GM10266 (cell line): ENCODE data around the gene ZBTB37.
"Not testable (repeated sequence)": the region's sequence is repeated elsewhere in the genome, so short reads cannot be mapped to it uniquely, and the experiment has no call there.

Source experiments
- DNase-seq: peaks from one replicate; pipeline ENCODE4 v3.0.0; 2012; ENCODE audit errors: extremely low spot score
- TF ChIP-seq, protein P1 (sequence below): IDR thresholded peaks from 2 replicates; pipeline ENCODE4 v1.5.1; 2012; ENCODE audit warnings: mild to moderate bottlenecking, low read depth; ENCODE audit not compliant: control insufficient read depth, insufficient read depth; ENCODE audit errors: missing control alignments

The ZBTB37 gene

DNA sequence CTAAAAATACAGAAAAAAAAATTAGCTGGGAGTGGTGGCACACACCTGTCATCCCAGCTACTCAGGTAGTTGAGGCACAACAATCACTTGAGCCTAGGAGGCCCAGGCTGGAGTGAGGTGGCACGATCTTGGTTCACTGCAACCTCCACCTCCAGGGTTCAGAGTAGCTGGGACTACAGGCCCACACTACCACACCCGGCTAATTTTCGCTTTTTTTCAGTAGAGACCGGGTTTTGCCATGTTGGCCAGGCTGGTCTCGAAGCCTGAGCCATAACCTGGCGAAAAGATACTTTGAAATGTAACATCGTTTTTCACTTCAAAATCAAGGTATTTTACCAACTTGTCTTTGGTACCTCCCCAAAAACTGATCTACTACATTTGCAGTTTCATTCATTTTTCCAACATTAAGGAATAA is 6.4 kb upstream of the ZBTB37 start:
- no peak for DNase-seq
- TF ChIP-seq, protein P1, sequence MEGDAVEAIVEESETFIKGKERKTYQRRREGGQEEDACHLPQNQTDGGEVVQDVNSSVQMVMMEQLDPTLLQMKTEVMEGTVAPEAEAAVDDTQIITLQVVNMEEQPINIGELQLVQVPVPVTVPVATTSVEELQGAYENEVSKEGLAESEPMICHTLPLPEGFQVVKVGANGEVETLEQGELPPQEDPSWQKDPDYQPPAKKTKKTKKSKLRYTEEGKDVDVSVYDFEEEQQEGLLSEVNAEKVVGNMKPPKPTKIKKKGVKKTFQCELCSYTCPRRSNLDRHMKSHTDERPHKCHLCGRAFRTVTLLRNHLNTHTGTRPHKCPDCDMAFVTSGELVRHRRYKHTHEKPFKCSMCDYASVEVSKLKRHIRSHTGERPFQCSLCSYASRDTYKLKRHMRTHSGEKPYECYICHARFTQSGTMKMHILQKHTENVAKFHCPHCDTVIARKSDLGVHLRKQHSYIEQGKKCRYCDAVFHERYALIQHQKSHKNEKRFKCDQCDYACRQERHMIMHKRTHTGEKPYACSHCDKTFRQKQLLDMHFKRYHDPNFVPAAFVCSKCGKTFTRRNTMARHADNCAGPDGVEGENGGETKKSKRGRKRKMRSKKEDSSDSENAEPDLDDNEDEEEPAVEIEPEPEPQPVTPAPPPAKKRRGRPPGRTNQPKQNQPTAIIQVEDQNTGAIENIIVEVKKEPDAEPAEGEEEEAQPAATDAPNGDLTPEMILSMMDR, result no peak

DNA sequence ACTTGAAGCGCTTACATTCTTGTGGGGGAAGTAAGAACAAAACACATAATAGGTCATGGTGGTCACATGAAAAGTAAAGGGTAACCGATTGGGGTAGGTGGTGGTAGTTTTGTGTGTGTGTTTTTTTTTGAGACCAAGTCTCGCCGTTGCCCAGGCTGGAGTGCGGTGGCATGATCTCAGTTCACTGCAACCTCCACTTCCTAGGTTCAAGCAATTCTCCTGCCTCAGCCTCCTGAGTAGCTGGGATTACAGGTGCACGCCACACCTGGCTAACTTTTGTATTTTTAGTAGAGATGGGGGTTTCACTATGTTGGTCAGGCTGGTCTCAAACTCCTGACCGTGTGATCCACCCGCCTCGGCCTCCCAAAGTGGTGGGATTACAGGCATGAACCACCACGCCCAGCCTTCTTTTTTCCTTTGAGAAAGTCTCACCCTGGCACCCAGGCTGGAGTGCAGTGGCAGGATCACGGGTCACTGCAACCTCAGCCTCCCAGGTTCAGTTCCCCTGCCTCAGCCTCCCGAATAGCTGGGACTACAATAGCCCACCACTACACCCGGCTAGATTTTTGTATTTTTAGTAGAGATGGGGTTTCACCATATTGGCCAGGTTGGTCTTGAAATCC is 5.9 kb upstream of the ZBTB37 start:
- not testable (repeated sequence) for DNase-seq

DNA sequence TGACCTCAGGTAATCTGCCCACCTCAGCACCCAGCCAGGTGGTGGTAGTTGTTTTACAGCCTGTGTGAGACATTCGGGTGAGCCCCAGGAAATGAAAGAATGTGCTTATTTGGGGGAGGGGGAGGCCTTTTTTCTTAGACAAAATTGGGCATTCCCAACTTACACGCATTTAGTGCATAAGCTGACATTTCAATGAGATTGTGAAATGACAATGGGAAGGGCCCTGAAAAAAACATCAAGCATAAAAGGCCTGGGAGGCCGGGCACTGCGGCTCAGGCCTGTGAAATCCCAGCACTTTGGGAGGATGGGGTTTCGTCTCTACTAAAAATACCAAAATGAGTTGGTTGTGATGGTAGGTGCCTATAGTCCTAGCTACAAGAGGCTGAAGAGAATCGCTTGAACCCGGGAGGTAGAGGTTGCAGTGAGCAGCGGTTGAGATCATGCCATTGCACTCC is 5.4 kb upstream of the ZBTB37 start:
- no peak for DNase-seq
- TF ChIP-seq, protein P1, result no peak

DNA sequence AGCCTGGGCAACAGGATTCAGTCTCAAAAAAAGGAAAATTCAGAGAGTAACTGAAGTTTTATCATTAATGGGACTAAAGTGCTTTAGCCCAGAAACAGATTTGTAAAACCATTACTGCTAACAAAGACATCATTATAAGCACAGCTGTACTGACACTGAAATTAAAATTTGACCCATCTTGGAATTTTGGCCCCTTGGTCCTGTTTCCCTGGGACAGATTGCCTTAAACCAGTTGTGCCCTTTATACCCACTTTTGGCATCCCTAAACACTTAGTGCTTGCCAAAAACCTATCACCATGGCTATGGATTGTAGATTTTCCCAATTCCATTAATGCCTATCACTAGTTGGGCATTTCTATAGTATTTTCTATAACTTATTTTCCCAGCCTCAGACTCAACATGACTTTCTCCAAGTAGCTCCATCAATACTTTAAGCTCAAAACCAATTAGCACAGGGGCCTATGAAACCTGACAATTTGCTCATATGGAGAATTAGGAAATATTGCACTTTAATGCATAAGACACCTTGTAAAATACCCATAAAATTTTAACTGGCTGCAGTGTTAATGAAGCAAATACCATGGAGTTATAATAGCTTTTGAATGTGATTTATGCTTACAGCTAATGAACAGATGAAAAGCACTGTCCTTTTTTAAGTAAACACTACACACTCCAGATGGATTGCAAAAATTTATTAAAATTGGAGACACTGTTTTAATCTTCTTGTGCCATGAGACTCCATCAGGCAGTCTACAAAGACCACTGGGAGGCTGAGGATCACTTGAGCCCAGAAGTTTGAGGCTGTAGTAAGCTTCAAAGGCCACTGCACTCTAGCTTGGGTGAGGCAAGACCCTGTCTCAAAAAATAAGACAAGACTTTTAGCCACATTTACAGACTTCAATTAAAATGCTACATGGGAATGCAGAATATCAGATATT is 4.7 kb upstream of the ZBTB37 start:
- TF ChIP-seq, protein P1, result no peak
- no peak for DNase-seq

DNA sequence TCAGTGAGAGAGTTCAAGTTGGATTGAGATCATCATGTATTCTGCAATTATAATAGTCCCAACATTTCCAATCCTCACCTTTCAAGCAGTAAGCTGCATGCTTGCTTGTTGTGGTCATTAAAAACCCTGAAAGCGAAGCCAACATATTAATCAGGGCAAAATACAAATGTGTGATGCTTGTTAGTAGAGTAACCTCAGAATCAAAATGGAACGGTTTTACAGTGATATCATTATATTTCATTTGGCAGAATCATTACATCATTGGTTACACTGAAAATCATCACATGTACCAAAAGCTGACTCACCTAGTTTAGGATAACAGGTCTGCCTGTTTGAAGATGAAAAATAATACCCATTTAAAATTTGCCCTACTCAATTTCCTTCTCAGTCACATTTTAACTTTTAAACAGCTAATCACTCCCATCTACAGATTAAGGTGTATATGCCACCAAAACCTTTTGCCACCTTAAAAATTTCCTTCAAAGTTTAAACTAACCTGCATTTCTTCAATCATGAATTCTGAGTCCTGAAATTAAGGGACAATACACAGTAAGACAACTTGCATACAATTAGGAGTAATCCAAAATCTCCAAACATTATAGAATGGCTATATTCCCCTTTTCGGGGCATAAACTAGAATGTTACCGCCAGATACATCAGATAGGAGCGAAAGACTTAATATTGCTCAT is 3.9 kb upstream of the ZBTB37 start:
- DNase-seq, result no peak
- TF ChIP-seq, protein P1, result no peak

DNA sequence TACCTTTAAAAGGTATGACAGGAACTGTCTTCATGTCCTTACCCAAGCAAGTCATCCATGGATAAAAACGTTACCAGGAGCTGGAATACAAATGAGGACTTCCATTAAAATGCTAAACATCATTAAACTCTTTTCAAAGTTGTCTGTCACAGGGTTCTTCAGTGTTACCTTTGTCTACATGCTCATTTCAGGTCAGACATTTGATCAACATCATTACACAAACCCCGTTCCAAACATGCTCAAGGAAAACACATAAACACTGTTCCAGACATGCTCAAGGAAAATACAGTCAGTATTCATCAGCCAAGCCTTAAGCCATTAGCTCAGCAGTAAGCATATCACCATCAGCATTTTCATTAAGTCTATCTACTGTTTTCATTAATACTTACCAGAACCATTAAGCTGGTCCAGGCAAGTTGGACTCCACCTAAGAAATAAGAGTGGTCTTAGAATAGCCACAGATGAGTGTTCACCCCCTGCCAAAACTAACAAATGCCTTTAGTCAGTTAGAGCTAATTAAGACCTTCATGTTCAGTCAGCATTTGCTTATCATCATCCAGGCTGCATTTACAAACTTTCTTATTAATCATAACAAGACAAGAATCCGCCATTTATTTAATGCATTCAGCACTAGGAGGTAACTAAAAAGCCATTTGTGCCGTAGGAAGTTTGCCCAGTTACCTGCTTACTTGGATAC is 2.6 kb upstream of the ZBTB37 start:
- no peak for DNase-seq
- TF ChIP-seq, protein P1, result no peak
